Activated naive CD4-positive, alpha-beta T cell treated with anti-CD3 and anti-CD28 coated beads for 36 hours (primary cell): ENCODE measurements around the gene TM9SF2. TPM values are rescaled to one million over a fixed set of nuclear protein-coding genes. Genes with fewer than 3 reads are reported as not detected.

Source experiments
- total RNA-seq, 2 experiments: library from RNA; stranded (reverse); gene quantifications; one replicate each; pipeline ENCODE4 v1.2.3, GENCODE V29; 2021

Gene TM9SF2
- total RNA-seq, 2 experiments from 2014 or later = 35.2 to 36.4 TPM

Other genes with a start within 250 kb of the TM9SF2 start
- 1 to 10 TPM; 2.4 TPM for gene GPR18, start 243.1 kb upstream of the TM9SF2 start, total RNA-seq
- gene GPR183, start 194.1 kb upstream of the TM9SF2 start, total RNA-seq = 10 to 100 TPM; 37.4 to 38.8 TPM
- 1 to 10 TPM; 5.1 to 5.5 TPM for gene CLYBL, start 105.2 kb downstream of the TM9SF2 start, total RNA-seq